Fibroblast of lung (primary cell): ENCODE results near the gene MORN3. TPM values are rescaled to one million over a fixed set of nuclear protein-coding genes. Genes with fewer than 3 reads are reported as not detected.
A peak's percentile ranks its signal among the peaks of the same experiment; 100 is the strongest.

Experiments used
- DNase-seq, 2 donors: peaks; one replicate each; pipeline versions ENCODE4 v3.0.0 to v3.0.0-alpha.2; 2010; ENCODE audit warnings: low read depth in 2 of 2
- H2AFZ ChIP-seq: 2 replicates; pipeline ENCODE4 v1.5.1; 2012; ENCODE audit warnings: low read length, control low read depth, inconsistent platforms
- H3K27ac ChIP-seq: 2 replicates; pipeline ENCODE4 v1.5.1; 2011; ENCODE audit warnings: low read length, control low read depth; ENCODE audit not compliant: insufficient read depth
- H3K27me3 ChIP-seq: 2 replicates; pipeline ENCODE4 v1.5.1; 2011; ENCODE audit warnings: mild to moderate bottlenecking, low read length; ENCODE audit not compliant: control insufficient read depth, insufficient read depth
- H3K36me3 ChIP-seq: 2 replicates; pipeline ENCODE4 v1.5.1; 2011; ENCODE audit warnings: low read length; ENCODE audit not compliant: control insufficient read depth, insufficient read depth
- H3K4me1 ChIP-seq: 2 replicates; pipeline ENCODE4 v1.5.1; 2011; ENCODE audit warnings: low read length; ENCODE audit not compliant: control insufficient read depth, insufficient read depth; ENCODE audit errors: extremely low read depth
- H3K4me2 ChIP-seq: 2 replicates; pipeline ENCODE4 v1.5.1; 2011; ENCODE audit warnings: low read length, control low read depth; ENCODE audit not compliant: insufficient read depth; ENCODE audit errors: extremely low read depth
- H3K4me3 ChIP-seq, 4 experiments: fragments of 200-600 bp in 1 of 4; sonication (generic) in 1 of 4; replicated peaks in 1 of 4; 2 replicates each; pipeline ENCODE4 v1.5.1; 2011 to 2016; ENCODE audit warnings: low read length in 4 of 4, low read depth in 3 of 4, mild to moderate bottlenecking in 3 of 4, control low read depth in 2 of 4, inconsistent platforms in 1 of 4, mixed read lengths in 1 of 4; ENCODE audit not compliant: insufficient read depth in 1 of 4; ENCODE audit errors: control extremely low read depth in 1 of 4
- H3K79me2 ChIP-seq: 2 replicates; pipeline ENCODE4 v1.5.1; 2012; ENCODE audit warnings: mild to moderate bottlenecking, low read length, inconsistent platforms; ENCODE audit not compliant: control insufficient read depth, insufficient read depth
- H3K9ac ChIP-seq: 2 replicates; pipeline ENCODE4 v1.5.1; 2011; ENCODE audit warnings: mild to moderate bottlenecking, low read length, control low read depth; ENCODE audit not compliant: insufficient read depth
- H3K9me3 ChIP-seq: 2 replicates; pipeline ENCODE4 v1.5.1; 2012; ENCODE audit warnings: low read depth, low read length; ENCODE audit not compliant: control insufficient read depth, insufficient read depth
- H4K20me1 ChIP-seq: 2 replicates; pipeline ENCODE4 v1.5.1; 2011; ENCODE audit warnings: low read length; ENCODE audit not compliant: control insufficient read depth, insufficient read depth; ENCODE audit errors: extremely low read depth
- CTCF ChIP-seq, 2 donors: IDR thresholded peaks in 1 of 2; conservative IDR thresholded peaks in 1 of 2; 1 replicate in 1 of 2; 2 replicates in 1 of 2; pipeline ENCODE4 v1.5.1; 2011 to 2012; ENCODE audit warnings: low read length in 2 of 2, control low read depth in 1 of 2, inconsistent platforms in 1 of 2, low read depth in 1 of 2, mild to moderate bottlenecking in 1 of 2
- EZH2 ChIP-seq: IDR thresholded peaks from 2 replicates; pipeline ENCODE4 v1.5.1; 2012; ENCODE audit warnings: low read length, control low read depth, mild to moderate bottlenecking; ENCODE audit errors: missing control alignments
- polyA plus RNA-seq, 2 donors: library from polyadenylated mRNA; depleted of rRNA in 1 of 2; stranded (reverse) in 1 of 2; unstranded in 1 of 2; fragments of >200 nt; gene quantifications; 2 replicates each; pipeline ENCODE4 v1.2.1, GENCODE V29; 2011 to 2012; ENCODE audit warnings: missing spikeins in 1 of 2
- total RNA-seq: library from RNA; depleted of rRNA; stranded (reverse); fragments of >200 nt; gene quantifications from 2 replicates; pipeline ENCODE4 v1.2.1, GENCODE V29; 2014

Gene MORN3
- total and polyA plus RNA-seq, 2 donors (not counting 1 experiment from before 2014, with no cell fraction given), result 0.61 to 0.83 TPM

- H3K79me2 ChIP-seq, result no peaks in the 10 kb centered on the region
- H3K36me3 ChIP-seq, result no peaks in the 10 kb centered on the region
- peaks cover 3% of the 10 kb centered on the region for H3K4me1 ChIP-seq
- no peaks in the 10 kb centered on the region for H3K27me3 ChIP-seq
- H3K4me2 ChIP-seq, result peak overlapping the region; percentile 62
- TF ChIP-seq EZH2 (no peak), CTCF (conservative IDR thresholded peaks at IDR 0.05 in 1 of 2, IDR thresholded peaks at IDR 0.05 in 1 of 2; ENCODE audit: low read depth in 1 of 2, low read length in 2 of 2) (no peak)
- H2AFZ ChIP-seq, result peak overlapping the region; percentile 73
- peak overlapping the region in 1 of 4 experiments; percentile 16 for H3K4me3 ChIP-seq
- peak; percentile 28 to 31 for DNase-seq
- H3K9ac ChIP-seq, result no peak overlapping the region
- H3K27ac ChIP-seq, result no peak overlapping the region
- no peaks in the 10 kb centered on the region for H4K20me1 ChIP-seq
- no peaks in the 10 kb centered on the region for H3K9me3 ChIP-seq
Observed at GRCh38 chr12:121610239-121611149, 59.0 kb downstream of the MORN3 start.

- no peaks in the 10 kb centered on the region for H3K9me3 ChIP-seq
Observed at GRCh38 chr12:121608301-121608700, 61.2 kb downstream of the MORN3 start.

More at GRCh38 chr12:121608301-121608700, 61.2 kb downstream of the MORN3 start:
- Histone ChIP-seq H2AFZ (no peak overlapping the region), H3K4me2 (no peak overlapping the region), H3K36me3 (no peaks in the 10 kb centered on the region), H3K79me2 (no peaks in the 10 kb centered on the region), H3K9ac (no peak overlapping the region), H4K20me1 (no peaks in the 10 kb centered on the region), H3K27ac (no peak overlapping the region), H3K4me3 (no peak overlapping the region), H3K27me3 (no peaks in the 10 kb centered on the region), H3K4me1 (peaks cover 3% of the 10 kb centered on the region)
- DNase-seq, result no peak
- TF ChIP-seq EZH2 (no peak), CTCF (conservative IDR thresholded peaks at IDR 0.05 in 1 of 2, IDR thresholded peaks at IDR 0.05 in 1 of 2; ENCODE audit: low read depth in 1 of 2, low read length in 2 of 2) (no peak)
